GM19035 (cell line): Measurements from ENCODE around the gene D2HGDH.
"Not testable (repeated sequence)": the region's sequence is repeated elsewhere in the genome, so short reads cannot be mapped to it uniquely, and the experiment has no call there.

ENCODE experiments used
- ATAC-seq: cut with Tn5 transposase; IDR thresholded peaks from one replicate; pipeline ENCODE4 v1.9.1; 2021; ENCODE audit not compliant: unreplicated experiment

The D2HGDH gene

GRCh38 chr2:241791385-241791784 is 57.0 kb downstream of the D2HGDH start:
- not testable (repeated sequence) for ATAC-seq

- ATAC-seq, result no peak
These were observed 59.0 kb downstream of the D2HGDH start for GRCh38 chr2:241793385-241793784.

- no peak for ATAC-seq
These were observed 59.9 kb downstream of the D2HGDH start for GRCh38 chr2:241794250-241794823.

DNA sequence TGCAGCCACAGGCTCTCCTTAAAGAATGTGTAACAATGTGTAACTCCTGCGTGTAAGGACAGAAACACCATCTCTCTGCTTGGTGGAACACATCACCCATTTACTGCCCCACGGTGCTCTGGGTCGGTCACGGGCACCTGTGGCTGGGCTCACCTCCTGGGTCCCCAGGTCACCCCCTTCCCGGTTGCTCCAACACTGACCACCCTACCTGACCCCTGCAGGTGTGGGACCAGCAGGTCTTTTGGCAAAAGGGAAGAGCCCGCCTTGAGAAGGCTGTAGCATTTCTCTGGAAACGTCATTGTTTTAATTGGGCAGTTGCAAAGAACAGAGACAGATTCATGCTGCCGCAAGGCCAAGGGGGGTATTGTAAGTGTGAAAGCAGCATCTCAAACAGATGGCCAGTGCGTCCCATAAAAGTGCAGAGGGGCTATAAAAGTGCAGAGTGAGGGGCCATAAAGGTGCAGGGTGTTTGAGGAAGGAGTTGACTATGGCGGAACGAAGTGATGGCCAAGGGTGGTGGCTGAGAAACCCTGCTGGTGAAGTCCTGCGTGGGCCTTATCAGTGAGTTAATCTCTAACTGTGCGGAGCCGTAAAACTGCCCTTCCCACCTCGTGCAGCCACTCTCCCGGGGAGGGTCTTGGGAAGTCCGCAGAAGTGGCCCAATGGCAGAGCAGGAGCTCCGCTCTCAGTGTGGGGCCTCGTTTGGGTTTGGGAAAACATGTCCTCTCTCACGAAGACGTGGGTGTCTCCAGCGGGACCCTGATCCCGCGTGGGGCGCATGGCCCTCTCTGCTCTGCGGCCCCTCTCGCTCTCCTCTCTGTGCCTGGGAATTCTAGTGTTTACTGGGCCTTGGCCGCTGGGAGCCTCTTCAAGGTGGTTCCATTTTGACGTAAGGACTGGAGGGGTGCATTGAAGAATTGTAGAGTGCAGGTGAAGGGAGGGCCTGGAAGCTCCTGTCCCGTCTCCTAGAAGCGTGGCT is 60.9 kb downstream of the D2HGDH start:
- no peak for ATAC-seq

GRCh38 chr2:241796209-241796608 is 61.8 kb downstream of the D2HGDH start:
- ATAC-seq, result no peak

GRCh38 chr2:241796610-241797138 is 62.2 kb downstream of the D2HGDH start:
- no peak for ATAC-seq

DNA sequence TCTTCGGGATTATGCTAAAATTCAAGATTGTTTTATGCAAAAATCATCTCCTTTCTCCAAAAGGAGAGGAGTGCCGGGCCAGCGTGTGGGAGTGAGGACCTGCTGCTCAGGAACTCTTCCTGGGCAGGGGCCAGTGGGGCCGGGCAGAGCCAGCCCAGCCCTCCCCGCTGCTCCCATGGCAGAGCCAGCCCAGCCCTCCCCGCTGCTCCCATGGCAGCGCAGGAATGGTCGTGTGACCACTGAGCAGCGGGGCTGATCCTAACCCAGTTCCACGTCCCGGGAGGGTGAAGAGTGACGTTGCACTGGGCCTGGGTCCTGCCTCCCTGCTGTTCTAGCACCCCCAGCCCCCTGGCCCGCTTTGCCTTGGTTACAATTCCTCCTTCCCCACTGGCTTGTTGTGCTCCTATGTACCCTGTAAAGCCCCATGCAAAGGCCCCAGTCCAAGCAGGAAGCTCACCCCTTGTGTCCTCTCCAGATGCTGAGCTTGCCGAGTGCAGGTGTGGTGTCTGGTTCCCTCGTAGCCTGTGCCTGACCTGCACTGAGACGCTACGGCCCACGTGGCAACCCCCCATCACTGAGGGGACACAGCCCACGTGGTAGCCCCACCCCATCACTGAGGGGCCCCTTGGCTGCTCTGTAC is 63.1 kb downstream of the D2HGDH start:
- ATAC-seq, result no peak

DNA sequence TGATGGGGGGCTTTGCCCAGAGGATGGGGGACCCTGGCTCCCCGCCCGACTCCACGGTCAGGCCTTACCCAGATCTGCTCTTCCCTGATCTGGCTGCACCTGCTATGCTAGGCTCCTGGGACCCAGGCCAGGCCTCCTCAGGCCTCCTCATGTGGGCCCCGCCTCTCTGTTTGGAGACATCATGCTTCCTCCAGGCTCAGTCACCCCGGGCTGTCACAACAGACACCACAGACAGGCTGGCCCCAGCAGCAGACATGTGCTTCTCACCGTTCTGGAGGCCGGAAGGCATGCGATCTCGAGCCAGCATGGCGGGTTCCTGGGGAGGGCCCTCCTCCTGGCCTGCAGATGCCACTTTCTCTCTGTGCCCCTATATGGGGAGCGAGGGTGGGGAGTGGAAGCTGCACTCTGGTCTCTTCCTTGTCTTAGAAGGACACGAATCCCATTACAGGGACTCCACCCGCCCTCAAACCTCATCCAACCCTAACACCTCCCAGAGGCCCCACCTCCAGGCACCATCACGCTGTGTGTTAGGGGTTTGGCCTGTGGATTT is 63.7 kb downstream of the D2HGDH start:
- ATAC-seq, result no peak

DNA sequence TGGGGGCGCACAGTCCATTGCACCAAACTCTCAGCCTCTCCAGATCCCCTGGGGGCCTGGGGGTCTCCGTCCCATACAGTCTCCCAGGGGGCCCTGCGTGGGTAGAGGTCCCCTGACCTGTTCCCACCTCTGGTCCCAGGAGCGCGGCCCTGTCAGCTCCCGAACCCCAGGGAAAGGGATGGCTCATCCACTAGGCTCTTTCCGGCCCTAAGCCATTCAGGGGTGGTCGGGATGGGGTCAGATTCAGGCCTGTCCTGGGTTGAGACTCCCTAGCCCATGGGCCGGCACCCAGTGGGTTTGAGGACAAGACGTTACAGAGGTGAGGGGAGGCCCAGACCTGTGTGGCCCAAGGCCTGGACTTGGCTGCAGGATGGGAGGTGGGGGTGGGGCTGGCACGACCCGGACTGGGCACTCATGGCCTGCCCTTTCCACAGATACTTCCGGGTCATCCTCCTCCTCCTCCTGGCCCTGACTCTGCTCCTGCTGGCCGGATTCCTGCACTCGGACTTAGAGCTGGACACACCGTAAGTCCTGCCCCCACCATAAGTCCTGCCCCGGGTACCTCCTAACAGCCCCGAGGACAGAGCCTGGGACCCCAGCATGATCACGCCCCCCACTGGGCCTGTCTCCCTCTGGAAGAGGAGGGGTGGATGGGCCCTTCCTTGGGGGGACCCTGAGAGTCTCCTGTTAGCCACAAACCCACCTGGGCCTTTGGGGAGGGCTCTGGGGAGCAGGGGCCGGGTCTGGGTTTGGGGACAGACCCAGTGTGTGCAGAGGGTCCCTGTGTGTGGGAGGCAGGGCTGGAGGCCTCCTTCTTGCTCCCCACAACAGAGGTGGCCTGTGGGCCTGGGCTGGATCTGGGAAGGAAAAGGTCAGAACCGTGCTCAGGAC is 64.4 kb downstream of the D2HGDH start:
- ATAC-seq, result no peak

GRCh38 chr2:241799522-241800197 is 65.2 kb downstream of the D2HGDH start:
- ATAC-seq, result no peak

DNA sequence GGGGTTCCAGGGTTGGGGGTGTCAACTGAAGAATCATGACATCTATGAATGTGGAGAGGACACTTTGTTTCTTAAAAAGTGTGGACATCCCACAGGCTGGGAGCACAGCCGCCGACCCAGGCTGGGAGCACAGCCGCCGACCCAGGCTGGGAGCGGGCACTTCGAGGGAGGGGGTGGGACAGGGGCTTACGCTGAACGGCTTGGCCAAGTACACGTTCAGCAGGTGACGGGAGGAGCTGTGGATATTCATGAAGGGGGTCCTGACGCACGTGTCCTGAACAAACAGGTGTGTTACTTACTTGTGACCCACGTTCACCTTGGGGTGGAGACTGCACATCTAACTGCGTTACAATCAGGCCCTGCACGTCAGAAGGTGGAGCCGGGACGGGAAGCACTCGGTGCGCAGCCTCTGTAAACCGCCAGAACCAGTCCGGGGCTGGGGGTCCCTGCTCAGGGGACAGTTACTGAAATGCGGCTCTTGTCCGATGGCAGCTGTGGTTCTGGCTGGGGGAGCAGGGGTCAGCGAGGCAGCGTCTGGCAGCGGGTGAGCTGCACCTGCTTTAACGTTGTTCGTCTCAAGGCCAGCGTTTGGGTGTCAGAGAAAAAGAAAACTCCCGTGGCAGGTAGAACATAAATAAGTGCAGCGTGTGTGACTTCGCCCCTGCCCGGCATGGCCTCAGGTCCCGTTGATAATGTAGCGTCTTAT is 65.9 kb downstream of the D2HGDH start:
- ATAC-seq, result not testable (repeated sequence)

DNA sequence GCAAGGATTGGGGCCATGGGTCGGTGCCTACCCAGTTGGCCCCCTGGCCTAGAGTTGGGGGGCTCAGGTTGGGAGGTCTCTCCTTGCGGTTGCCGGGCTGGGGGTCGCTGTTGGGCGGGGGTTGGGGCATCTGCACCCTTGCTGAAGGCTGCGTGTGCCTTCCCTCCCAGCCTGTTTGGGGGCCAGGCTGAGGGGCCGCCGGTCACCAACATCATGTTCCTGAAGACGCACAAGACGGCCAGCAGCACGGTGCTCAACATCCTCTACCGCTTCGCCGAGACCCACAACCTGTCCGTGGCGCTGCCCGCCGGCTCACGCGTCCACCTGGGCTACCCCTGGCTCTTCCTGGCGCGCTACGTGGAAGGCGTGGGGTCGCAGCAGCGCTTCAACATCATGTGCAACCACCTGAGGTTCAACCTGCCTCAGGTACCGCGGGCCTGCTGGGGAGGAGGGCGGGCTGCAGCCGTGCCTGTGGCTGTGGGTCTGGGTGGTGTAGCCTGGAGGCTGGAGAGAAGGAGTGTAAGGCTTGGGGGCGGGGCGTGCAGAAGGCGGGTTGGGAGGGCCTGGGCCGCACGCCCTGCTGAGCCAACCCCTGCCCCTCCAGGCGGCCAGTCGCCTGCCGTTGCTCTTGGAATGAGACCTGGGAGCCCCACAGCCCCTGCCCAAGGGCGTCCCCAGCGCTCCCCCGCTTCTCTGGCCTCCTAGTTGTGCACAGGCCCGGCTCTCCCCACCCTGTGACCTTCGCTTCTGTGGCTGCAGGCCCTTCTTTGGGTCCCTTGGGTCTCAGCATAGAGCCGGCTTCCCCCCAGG is 67.4 kb downstream of the D2HGDH start:
- no peak for ATAC-seq

DNA sequence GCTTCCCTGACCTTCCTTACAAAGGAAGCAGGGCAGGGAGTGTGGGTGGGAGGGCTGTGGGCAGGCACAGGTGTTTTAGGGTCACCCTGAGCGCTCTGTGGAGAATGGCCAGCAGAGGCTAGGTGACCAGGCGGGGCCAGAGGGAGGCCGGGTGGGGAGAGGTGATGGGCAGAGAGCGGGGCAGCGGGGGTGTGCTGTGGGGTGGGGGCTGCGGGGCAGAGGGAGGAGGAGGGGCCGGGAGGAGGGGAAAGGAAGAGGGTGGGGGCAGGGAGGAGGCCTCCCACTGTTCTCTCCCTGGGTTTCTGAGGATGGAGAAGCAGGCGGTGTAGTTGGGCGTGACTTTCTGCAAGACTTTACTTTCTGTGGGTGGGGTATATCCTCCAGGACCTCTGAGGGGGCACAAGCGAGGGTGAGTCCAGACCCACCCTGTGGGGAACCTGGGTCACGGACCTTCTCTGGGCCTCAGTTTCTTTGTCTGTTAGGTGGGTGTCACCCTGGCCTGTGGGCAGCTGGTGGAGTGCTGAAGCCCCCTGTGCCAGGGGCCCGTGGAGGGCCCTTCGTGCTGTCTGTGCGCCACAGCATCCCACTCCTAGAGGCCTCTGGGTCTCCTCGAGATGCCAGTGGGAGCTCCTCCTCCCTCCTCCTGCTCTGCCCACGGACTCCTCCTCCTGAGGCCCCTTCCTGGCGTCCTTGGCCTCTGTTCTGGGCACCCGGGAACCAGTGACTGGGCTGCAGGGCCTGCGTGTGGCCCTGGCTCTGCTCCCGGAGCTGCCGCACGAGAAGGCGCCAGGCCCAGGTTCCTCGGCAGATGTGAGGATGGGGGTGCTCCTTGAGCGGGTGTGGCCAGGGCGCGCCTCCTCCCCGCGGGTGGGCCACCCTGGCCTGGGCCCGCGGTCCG is 68.2 kb downstream of the D2HGDH start:
- ATAC-seq, result no peak

DNA sequence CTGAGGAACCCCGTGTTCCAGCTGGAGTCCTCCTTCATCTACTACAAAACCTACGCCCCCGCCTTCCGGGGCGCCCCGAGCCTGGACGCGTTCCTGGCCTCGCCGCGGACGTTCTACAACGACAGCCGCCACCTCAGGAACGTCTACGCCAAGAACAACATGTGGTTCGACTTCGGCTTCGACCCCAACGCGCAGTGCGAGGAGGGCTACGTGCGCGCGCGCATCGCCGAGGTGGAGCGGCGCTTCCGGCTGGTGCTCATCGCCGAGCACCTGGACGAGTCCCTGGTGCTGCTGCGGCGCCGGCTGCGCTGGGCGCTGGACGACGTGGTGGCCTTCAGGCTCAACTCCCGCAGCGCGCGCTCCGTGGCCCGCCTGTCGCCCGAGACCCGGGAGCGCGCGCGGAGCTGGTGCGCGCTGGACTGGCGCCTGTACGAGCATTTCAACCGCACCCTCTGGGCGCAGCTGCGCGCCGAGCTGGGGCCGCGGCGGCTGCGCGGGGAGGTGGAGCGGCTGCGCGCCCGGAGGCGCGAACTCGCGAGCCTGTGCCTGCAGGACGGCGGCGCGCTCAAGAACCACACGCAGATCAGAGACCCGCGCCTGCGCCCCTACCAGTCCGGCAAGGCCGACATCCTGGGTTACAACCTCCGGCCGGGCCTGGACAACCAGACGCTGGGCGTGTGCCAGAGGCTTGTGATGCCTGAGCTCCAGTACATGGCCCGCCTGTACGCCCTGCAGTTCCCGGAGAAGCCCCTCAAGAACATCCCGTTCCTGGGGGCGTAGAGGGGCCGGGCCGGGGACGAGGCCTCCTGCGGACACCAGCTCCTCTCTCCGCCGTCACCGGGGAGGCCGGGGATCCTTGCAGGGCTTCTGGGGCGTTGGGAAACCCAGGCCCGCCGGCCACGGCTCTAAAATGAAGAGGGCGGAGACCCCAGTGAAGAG is 69.2 kb downstream of the D2HGDH start:
- peak; percentile 58 for ATAC-seq

DNA sequence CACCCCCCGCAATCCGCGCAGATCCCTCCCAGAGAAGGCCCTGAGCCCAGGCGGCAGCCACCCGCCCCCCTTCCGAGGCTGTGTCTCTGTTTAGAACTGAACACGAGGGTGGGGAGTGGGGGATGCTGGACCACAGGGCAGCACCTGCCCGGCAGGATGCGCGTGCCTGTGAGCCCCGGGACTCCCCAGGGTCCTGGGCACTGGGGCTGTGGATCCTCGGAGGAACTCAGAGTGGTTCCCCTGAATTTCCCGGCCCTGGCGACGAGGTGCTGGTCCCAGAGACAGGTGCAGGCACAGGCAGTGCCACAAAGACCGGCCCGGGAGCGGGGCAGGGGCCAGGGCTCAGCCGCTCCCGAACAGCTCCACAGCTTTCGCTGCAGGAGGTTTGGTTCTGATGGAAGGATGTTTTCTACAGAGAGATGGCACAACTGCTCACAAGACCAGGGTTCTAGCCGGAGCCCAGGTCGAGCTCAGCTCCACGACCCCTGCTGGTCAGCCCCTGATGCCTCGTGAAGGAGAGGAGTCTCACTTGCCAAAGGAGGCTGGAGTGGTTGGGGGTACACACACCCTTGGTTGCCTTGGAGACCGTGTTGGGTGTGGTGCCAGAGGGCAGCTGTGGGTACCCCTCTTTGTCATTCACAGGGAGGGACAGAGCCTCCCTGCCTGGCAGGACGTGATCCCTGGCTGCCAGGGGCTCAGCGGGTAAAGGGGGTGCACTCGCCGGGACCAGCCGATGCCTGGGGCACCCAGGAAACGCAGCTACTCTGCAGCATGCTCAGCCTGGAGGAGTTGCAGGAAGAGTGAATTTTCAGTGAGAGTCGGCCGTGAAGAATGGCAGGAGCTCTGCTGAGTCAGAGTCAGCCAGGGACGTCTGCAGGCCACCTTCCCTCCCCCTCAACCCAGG is 70.1 kb downstream of the D2HGDH start:
- ATAC-seq, result peak; percentile 26
